ENCODE data around the gene RAC2.

The RAC2 gene

DNA sequence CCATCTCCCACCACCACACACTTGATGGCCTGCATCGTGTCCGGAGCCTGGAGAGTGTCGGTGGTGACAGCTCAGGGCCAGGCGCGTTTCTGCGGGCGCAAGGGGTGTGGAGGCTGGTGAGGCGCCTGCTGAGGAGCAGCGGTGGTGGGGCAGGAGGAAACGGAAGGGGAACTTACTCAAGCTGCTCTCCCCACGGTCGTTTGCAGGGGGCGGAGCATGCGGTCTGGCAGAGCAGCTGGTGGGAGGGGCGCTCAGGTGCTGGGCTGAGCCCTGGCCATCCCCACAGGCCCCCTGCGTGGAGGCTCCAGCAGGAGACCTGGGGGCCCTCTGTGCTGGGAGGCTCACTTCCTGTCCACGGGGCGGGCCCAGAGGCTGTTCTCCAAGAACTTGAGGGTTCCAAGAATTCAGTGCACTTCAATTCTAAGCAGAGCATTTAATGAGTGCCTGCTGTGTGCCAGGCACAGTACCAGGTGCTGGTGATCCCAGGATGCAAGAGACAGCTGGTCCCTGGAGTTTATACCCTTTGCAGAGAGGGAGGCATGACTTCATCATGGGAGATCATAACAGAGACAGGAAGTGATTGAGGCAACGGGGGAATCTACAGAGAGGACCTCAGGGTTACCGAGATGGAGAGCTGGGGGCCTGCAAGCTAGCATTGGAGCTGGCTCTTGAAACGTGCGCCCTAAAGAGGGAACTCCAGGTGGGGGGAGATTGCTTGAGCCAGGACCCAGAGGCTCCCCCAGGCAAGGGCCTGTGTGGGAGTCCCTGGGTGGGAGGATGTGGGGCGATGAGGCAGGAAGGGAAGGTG is at the start of gene RAC2:
Gene RAC2, minus strand, starts transcription at position 156 of the 808 bp plus-strand sequence. Its CDS starts 121 bp downstream, at position 35.
- peak; percentile 83 for DNase-seq (ENCODE audit: low read depth)

DNA sequence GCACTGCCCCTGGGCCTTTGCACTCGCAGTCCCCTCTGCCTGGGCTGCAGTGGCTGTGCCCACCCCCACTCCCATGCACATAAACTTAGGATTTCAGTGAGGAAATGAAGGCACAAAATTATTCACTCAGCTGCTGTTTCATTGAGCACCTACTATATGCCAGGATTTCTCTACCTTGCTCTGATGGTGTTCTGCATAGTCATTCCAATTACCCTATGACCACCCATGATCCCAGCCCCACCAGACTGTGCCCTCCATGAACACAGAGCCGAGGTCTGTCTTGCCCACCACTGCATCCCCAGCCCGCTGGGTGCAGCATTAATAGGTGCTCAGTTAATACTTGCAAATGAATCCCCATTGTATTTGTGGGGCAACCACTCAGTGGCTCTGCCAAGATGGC is 49.1 kb upstream of the RAC2 start:
- DNase-seq (ENCODE audit: low read depth): no peak

DNA sequence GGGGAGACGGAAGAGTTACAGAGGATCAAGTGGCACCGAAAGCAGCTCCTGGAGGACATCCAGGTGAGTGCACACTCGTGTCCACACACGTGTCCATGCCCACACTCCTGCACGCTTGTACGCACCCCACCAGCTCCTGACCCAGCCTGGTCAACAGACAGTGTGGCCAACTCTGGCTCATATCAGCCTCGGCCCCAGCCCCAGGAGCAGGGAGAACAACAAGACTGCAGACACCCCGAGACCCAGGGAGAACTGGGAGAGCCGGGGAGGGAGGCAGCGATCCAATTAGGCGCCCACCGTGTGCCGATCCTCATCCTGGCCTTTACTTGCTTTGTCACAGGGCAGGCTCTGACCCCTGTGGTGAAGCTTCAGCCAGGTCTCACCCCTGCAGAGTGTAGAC is 48.6 kb upstream of the RAC2 start:
- no peak for DNase-seq (ENCODE audit: low read depth)

DNA sequence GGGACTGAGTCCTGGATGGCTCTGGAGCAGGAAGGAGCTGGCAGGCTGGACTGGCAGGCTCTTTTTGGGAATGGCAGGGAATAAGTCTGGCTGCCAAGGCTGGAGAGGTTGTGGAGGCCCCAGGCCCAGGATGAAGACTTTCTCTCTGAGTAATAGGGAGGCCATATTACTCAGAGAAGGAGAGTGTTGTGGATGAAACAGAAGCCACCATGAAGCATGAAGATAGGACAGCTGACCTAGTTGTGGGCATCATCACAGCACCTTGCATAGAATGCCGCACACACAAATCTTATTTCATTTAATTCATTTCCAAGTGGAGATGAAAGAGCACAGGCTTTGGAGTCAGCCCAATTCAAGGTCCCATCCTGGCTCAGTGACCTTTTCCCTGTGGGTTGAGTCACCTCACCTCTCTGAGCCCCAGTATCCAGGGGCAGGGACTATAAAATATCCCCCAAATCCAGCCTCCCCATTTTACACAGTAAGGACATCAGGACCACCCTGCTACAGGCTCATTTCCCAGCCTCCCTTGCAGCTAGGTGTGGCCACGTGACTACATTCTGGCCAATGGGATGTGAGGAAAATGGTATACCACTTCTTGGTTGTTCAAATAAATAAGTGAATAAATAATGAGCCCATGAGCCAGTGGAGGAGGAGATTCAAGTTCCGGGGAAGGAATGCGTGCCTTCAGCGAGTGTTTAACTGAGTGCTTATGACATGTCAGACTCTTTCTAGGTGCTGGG is 47.7 kb upstream of the RAC2 start:
- DNase-seq (ENCODE audit: low read depth): no peak

DNA sequence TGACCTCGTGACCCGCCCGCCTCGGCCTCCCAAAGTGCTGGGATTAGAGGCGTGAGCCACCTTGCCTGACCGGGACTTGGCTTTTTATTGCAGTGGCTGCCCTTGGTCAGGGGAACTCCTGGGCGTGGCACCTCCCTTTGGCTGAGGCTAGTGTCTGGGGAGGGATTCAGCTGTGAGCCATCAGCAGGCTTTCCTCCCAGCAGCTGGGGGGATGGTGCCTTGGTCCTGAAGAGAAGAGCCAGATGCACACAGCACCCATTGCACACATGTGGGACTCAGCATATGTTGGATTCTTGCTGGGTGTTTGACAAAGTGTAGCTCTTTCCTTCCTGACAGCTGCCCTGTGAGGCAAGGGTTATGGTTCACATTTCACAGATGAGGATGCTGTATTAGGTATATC is 46.7 kb upstream of the RAC2 start:
- no peak for DNase-seq (ENCODE audit: low read depth)

DNA sequence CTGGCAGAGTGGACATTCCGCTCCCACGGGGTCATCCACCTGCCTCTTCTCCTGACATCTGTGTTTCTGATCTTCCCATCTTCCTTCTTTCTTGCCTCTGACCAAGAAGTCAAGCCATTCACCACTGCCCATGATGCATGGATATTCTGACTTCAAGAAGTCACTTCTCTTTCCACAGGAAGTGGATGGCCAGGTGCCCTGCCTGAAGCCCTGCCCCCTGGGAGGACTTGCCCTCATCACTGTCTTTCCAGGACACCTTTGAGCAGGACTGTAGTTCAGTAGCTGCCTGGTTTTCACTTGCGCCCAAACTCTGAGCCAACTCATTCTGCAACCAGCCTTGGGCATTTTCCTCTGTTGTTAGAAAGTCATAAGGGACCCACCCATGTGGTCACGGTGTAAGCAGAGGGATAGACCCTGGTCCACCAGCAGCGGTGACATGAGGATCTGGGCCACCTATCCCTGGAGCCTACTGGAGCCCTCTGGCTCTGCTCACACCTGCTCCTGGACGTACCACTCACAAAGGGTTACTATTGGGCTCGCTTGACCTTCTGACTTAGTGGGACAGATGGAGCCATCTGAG is 45.2 kb upstream of the RAC2 start:
- no peak for DNase-seq (ENCODE audit: low read depth)

DNA sequence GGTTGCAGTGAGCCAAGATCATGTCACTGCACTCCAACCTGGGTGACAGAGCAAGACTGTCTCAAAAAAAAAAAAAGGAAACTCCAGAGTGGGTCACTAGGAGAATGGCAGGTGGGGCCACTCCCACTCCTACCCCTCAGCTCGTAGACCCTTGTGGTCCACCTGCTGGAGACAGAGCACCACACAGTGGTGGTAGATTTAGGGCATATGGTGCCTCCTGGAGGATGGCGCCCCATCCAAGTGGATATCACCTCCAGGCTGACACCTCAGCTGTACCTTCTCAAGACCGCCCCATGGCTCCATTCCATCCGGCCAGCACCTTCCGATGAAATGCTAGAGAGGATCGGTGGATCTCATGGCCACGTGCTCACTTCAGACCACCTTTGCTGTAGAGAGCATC is 44.5 kb upstream of the RAC2 start:
- no peak for DNase-seq (ENCODE audit: low read depth)

DNA sequence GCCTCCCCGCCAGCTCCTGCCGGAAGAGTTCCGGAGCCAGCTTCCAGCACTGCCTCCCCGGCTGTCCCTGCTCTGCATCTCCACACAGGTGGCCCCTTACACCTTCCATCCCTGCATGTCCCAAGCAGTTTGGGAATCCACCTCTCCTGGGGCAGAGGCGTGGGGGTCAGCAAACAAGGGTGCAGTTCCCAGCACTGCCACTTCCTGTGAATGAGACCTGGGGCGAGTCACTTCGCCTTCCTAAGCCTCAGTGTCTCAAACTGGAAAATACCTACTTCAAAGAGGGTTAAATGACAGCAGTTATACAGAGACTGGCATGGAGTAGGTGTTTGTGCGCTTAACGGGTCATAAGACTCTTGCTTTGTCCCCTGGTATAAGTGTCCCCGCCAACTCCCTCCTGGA is 43.5 kb upstream of the RAC2 start:
- DNase-seq (ENCODE audit: low read depth): no peak

DNA sequence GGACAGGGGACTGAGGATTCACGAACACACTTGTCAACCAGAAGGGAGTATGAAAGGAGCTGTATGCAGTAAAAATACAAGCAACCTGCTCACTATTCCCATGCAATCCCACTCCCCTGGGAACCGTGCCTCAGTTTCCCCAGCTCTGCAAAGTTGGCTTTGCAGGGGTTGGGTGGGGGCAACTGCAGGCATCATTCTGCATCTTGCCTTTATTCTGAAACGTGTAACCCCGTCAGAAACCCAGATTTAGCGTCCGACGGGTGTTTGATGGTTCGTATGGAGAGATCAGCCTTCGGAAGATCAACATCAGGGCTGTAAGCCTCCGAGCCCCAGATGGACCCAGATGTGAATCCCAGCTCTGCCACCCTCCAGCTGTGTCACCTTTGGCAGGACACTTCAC is 41.9 kb upstream of the RAC2 start:
- DNase-seq (ENCODE audit: low read depth): no peak

DNA sequence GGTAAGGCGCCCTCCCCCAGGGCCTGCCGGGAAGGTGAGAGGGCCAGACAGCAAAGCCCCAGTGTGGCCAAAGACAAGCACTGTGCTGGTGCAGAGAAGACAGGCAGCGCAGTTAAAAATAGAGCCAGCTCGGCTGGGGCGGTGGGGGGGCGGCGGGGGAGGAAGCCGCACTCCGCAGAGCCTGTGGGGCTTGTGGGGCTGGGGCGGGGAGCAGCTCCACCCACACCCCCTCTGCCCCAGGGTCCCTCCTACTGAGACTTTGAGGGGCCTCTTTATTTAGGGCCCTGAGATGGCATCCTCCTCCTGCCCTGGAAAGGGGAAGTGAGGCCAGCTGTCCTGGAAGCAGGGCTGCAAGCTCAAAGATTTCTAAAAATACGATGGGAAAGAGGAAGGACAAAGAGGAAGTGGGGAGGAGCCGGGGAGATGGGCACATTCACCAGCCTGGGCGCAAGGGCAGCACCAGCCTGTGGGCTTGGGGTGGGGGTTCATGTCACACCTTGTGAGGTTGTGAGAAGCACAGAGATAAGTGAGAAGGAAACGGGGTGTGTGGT is 40.8 kb upstream of the RAC2 start:
- DNase-seq (ENCODE audit: low read depth): peak; percentile 41

DNA sequence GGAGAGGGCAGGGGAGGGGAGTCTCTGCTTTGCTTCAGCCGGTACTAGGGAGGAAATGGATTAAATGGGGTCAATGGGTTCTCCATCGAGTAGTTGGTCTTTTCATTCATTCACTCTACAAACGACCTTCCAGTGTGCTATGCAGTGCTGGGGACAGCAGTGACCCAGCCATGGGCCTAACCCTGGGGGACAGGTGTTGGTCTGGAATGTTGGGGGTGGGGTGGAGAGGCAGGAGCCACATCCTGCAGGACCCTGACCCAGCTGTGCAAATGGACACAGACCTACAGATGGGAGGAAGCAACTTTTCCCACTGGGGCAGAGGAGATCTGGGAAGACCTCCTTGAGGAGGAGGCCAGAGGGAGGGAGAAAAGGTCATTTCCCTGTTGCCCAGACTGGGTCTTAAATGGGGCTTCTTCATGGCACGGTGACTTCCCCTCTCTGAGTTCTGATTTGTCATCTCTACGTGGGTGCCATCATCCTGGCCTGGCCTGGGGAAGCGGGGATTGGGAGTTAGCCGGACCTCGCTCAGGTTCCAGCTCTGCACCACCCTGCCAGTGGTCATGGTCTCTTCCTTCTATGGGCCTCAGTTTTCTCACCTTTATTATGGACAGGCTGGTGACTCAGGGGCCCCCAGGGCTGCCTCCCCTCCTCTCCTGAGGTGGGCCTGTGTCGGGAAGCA is 40.2 kb upstream of the RAC2 start:
- DNase-seq (ENCODE audit: low read depth): no peak

DNA sequence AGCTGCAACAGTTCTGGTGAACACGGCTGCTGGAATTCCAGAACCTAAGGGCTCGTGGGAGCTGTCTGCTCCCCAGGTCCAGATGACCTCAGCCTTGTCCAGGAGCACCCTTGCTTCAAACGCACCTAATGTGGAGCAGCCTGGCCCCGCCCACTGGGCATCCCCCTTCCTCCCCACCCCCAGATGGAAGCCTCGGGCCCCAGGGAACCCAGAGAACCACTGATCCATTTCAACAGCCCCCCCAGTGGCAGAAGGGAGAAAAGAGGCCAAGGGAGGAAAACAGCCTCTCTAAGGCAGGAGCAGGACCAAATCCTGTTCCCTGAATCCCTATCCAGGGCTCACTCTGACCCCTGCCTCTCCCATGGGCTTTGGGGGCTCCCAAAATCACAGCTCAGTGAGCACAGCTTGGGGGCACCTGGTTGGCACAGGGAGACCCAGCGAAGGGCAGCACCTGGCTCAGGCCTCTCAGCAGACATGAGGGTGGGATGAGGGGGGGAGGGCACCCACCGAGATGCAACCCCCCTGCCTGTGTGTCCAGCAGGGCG is 39.4 kb upstream of the RAC2 start:
- DNase-seq (ENCODE audit: low read depth): peak; percentile 48

DNA sequence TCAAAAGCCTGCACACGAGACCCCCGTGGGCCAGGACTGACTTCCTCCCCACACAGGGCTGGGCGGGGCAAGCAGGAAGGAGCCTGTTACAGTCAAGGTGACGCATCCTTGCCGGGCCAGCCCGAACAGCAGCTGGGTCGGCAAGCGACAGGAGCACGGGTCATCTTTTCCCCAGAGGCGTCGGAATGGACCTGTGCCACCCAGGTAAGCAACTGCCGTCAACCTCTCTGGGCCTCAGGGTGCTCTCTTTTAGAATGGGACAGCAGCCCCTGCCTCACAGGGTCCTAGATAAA is 38.3 kb upstream of the RAC2 start, which contains the start of gene CYTH4:
Gene CYTH4, plus strand, starts transcription at position 124 of the 293 bp plus-strand sequence. Its CDS starts 62 bp downstream, at position 186.
- peak; percentile 72 for DNase-seq (ENCODE audit: low read depth)

DNA sequence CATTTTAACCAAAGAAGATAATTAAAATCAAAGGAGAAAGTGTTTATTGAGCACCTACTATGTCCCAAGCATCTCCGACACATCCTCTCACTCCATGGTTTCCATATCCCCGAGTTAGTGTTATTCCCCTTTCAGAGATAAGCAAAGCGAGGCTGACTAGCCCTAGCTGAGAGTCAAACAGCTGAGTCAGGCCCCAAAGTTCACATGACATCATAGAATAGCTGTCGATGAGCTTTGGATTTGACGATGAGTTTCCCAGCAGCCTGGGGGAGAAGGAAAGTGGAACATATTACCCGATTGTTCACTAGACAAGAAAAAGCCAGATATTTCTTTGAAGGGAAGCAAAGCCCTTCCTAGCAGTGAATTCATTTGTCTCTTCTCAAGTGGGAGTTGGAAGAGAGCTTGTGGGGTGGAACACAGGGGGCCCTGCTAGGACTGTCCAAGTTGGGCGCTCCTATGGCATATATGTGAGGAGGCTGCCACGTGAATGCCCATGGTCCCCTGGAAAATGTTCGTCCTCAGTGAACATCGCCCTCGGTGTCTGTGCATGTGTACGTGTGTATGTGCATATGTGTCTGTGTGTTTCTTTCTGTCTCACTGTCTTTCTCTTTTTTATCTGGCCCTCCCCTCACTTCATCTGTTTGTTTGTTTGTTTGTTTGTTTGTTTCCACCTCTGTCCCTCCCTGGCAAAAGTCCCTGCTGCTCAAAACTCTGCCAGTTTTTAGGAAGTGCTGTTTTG is 37.7 kb upstream of the RAC2 start:
- DNase-seq (ENCODE audit: low read depth): no peak

DNA sequence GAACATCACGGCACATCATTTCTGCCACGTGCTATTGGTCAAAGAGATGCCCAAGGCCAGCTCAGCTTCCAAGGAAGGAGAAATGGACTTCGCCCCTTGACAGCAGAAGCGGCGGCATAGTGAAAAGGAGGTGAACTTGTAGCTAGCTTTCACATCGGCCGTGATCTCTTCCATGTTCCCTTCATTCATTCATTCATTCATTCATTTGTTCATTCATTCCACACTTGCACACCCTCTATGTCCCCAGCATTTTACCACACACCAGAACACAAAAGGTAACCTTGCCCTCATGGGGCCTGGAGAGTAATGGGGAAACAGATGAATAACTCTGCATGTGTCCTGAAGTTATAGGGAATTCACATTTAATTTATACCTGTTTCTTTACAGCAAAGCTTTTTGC is 37.1 kb upstream of the RAC2 start:
- no peak for DNase-seq (ENCODE audit: low read depth)

DNA sequence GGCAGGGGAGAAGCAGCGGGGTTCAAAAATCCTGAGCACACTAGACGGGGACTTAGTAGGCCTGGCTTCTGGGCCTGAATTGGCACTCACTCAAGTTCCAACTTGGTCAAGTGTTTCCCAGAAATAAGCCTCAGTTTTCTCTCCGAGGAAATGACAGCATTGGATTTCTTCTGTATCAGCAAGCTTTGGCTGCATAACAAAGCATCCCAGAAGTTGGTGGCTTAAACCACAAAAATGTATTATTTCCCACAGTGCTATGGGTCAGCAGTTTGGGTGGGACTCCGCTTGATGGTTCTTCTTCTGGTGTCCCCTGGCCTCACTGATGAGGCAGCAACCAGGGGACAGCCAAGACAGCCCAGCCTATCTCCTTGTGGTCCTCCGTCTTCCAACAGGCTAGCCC is 36.6 kb upstream of the RAC2 start:
- DNase-seq (ENCODE audit: low read depth): no peak

DNA sequence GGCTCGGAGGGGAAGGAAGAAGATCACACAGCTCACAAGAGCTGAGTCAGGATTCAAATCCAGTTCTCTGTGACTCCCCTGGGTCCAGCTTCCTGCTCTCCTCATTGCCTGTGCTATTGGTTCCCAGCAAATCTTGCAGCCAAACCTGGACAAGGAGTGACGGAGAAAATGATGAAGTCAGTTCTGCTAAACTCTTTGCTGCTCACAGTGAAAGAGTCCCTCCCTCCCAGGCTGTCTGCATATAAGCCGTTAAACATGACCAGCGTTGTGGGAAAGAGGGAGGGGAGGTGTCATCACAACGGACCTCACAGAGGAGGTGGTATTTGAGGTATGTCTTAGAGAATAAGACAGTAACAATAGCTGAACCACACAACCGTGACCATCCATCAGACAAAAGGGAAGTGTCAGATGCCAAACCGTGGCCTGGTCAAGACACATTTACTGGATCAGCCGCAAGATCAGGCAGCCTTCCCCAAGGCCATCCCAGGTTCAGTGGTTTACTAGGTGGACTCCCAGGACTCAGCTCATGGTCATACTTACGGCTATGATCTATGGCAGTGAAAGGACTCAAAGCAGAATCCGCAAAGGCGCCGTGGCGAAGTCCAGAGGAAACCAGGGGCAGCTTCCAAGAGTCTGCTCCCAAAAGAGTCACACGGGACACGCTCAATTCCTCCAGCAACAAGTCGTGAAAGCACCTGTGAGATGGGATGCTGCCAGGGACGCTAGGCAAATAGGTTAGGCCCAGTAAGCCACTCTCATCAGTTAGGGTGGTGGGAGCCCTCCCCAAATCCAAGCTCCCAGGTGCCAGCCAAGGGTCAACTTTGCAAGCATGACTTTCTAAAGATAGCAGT is 35.5 kb upstream of the RAC2 start:
- DNase-seq (ENCODE audit: low read depth): no peak

DNA sequence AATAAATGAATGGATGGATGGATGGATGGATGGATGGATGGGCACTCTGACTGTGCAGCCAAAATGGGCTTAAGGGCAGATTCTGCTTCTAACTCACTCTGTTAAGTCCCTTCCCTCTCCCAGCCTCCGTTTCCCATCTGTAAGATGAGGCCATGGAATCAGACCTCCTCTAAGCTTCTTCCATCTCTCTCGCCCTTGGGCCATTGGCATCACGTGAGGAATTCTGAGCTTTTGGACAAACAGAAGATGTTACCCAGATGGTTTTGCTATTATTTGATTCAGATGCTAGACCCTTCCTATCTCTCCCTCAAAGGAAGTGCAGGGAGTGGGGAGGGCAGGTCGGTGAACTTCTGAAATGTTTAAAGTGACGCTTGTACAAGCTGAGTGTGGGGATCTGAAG is 34.2 kb upstream of the RAC2 start:
- DNase-seq (ENCODE audit: low read depth): no peak

DNA sequence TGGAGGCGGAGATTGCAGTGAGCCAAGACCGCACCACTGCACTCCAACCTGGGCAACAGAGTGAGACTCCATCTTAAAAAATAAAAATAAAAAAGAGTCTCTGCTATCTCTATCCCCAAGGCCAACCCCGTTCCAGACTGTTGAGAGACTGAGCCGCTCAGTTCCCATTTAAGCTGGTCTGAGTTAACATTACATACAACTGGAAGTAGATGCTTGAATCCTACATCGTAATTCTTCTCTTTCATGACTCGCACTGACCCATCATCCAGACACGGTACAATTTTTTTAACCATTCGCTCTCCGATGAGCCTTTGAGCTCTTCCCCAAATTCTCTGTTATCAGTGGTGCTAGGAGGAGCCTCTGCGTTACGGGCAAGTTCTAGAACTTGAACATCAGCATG is 33.3 kb upstream of the RAC2 start:
- DNase-seq (ENCODE audit: low read depth): no peak

DNA sequence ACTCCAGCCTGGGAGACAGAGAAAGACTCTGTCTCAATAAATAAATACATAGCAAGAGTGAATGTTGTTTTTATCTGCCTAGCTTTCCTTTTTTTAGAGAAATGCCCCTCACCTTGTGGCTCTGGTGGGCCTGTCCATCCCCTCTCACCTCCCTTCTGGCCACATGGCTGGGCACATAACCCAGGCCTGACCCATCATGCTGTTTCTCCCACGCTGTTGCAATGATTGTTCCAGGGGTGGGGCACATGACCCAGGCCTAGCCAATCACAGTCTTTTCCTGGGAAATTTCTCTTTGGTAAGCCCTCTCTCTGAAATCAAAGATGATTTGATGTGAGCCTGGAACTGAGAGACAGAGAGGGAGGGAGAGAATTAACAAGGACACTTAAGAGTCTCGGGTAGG is 32.7 kb upstream of the RAC2 start:
- DNase-seq (ENCODE audit: low read depth): no peak

DNA sequence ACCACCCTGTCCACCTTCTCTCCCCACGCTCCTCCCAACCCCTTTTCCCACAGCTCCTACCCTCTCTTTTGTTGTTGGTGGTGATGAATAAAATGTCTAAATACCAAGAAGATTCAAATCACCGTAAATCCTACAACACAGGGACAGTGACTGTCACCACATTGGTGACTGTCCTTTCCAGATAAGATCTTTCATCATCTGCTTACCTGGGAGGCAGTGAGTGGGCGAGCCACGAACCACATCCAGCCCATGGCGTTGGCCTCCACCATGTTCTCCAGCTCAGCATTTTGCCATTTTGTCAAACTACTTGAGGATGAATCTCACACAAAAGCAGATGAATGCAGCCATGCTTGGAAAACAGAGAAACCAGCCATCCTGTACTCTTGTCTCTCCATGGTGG is 31.6 kb upstream of the RAC2 start:
- DNase-seq (ENCODE audit: low read depth): no peak

Measured in activated T-helper 1 cell treated with Interleukin-2 at 50 U/mL for 16 hours (primary cell).